Measurements from ENCODE around the gene C1orf174.

C1orf174 gene

DNA sequence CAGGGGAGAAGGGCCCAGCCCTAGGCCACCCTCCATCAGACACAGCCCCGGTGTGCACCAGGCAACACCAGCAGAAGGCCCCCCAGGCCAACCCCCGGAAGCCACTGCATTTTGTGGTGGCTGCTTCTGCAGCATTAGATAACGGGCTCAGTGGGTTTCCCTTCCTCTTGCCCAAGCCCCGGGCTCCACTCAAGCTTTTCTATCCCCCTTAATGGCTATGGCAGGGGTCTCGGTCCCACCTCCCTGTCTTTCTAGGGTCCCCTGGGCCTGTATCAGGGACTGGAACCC, 18.9 kb downstream of the C1orf174 start:
- no peak overlapping the region for H3K4me3 ChIP-seq (ENCODE audit: low read depth, low read length, poor library complexity, severe bottlenecking)
- peaks cover 79% of the 10 kb centered on the region for H3K36me3 ChIP-seq (ENCODE audit: insufficient read depth, low read length)
- no peaks in the 10 kb centered on the region for H3K79me2 ChIP-seq (ENCODE audit: insufficient read depth, low read length)
- no peaks in the 10 kb centered on the region for H4K20me1 ChIP-seq (ENCODE audit: insufficient read depth, low read length)
- no peaks in the 10 kb centered on the region for H3K4me1 ChIP-seq (ENCODE audit: insufficient read depth, low read length, severe bottlenecking)
- no peaks in the 10 kb centered on the region for H3K27me3 ChIP-seq (ENCODE audit: insufficient read depth, low read length)
- no peak overlapping the region for H2AFZ ChIP-seq (ENCODE audit: low read length)
- no peaks in the 10 kb centered on the region for H3K9me2 ChIP-seq (ENCODE audit: low read depth, low read length)
- no peak for TF ChIP-seq EZH2 (IDR thresholded peaks at IDR 0.05; ENCODE audit: borderline replicate concordance, low read length)
- TF ChIP-seq, protein P1, sequence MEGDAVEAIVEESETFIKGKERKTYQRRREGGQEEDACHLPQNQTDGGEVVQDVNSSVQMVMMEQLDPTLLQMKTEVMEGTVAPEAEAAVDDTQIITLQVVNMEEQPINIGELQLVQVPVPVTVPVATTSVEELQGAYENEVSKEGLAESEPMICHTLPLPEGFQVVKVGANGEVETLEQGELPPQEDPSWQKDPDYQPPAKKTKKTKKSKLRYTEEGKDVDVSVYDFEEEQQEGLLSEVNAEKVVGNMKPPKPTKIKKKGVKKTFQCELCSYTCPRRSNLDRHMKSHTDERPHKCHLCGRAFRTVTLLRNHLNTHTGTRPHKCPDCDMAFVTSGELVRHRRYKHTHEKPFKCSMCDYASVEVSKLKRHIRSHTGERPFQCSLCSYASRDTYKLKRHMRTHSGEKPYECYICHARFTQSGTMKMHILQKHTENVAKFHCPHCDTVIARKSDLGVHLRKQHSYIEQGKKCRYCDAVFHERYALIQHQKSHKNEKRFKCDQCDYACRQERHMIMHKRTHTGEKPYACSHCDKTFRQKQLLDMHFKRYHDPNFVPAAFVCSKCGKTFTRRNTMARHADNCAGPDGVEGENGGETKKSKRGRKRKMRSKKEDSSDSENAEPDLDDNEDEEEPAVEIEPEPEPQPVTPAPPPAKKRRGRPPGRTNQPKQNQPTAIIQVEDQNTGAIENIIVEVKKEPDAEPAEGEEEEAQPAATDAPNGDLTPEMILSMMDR (IDR thresholded peaks at IDR 0.05; ENCODE audit: low read length), result no peak
- no peak overlapping the region for H3K4me2 ChIP-seq (ENCODE audit: low read length)
- H3K9me3 ChIP-seq (ENCODE audit: low read length), result peaks cover 4% of the 10 kb centered on the region; the same call in 1 of the 2 replicates
- no peaks in the 10 kb centered on the region for H3F3A ChIP-seq (ENCODE audit: insufficient read depth, low read length)
- H3K9ac ChIP-seq (ENCODE audit: low read length), result no peak overlapping the region
- no peak overlapping the region for H3K27ac ChIP-seq (ENCODE audit: low read depth, low read length, poor library complexity, severe bottlenecking)

- no peaks in the 10 kb centered on the region for H4K20me1 ChIP-seq (ENCODE audit: insufficient read depth, low read length)
- no peaks in the 10 kb centered on the region for H3K79me2 ChIP-seq (ENCODE audit: insufficient read depth, low read length)
- no peak overlapping the region for H3K9ac ChIP-seq (ENCODE audit: low read length)
- peaks cover 4% of the 10 kb centered on the region; the same call in 1 of the 2 replicates for H3K9me3 ChIP-seq (ENCODE audit: low read length)
- H3K4me2 ChIP-seq (ENCODE audit: low read length), result no peak overlapping the region
- no peak for TF ChIP-seq EZH2 (IDR thresholded peaks at IDR 0.05; ENCODE audit: borderline replicate concordance, low read length)
- TF ChIP-seq, protein P1 (IDR thresholded peaks at IDR 0.05; ENCODE audit: low read length), result no peak
- no peak overlapping the region for H3K27ac ChIP-seq (ENCODE audit: low read depth, low read length, poor library complexity, severe bottlenecking)
- H3K36me3 ChIP-seq (ENCODE audit: insufficient read depth, low read length), result peaks cover 79% of the 10 kb centered on the region
- H3K4me3 ChIP-seq (ENCODE audit: low read depth, low read length, poor library complexity, severe bottlenecking), result no peak overlapping the region
- H3K27me3 ChIP-seq (ENCODE audit: insufficient read depth, low read length), result no peaks in the 10 kb centered on the region
- no peak overlapping the region for H2AFZ ChIP-seq (ENCODE audit: low read length)
- no peaks in the 10 kb centered on the region for H3F3A ChIP-seq (ENCODE audit: insufficient read depth, low read length)
- no peaks in the 10 kb centered on the region for H3K4me1 ChIP-seq (ENCODE audit: insufficient read depth, low read length, severe bottlenecking)
- H3K9me2 ChIP-seq (ENCODE audit: low read depth, low read length), result no peaks in the 10 kb centered on the region
Measured at GRCh38 chr1:3880429-3881192, 19.5 kb downstream of the C1orf174 start.

DNA sequence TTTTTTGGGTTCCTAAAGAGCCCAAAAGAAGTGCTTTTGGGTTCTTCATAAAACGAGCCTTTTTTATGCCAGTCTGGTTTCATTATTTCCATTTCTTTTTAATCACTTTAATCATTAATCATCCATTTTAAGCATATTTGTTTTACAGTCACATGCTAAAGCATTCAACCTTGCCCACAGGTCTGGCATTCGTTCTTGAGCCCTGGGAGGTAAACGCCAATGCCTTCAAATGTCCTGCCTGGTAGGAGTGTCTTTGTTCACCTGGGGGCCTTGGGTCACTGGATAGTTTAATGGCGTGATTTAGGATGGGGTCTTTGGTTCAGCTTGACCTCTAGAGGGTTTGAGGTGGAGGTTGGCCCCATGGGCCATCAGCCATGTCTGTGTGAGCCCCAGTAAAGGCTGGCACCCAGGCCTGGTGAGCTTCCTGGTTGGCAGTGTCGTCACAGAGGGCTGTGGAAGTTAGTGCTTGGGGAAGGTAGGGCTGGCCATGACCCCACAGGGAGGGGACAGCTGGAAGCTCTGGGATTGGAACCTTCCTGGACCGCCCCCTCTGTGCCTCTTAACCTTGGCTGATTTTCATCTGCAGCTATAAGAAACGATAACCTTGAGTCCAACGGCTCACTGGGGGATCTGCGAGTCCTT, 20.2 kb downstream of the C1orf174 start:
- H2AFZ ChIP-seq (ENCODE audit: low read length), result no peak overlapping the region
- H3K36me3 ChIP-seq (ENCODE audit: insufficient read depth, low read length), result peaks cover 79% of the 10 kb centered on the region
- no peak overlapping the region for H3K27ac ChIP-seq (ENCODE audit: low read depth, low read length, poor library complexity, severe bottlenecking)
- H3K4me3 ChIP-seq (ENCODE audit: low read depth, low read length, poor library complexity, severe bottlenecking), result no peak overlapping the region
- H3K27me3 ChIP-seq (ENCODE audit: insufficient read depth, low read length), result no peaks in the 10 kb centered on the region
- no peaks in the 10 kb centered on the region for H3K4me1 ChIP-seq (ENCODE audit: insufficient read depth, low read length, severe bottlenecking)
- no peaks in the 10 kb centered on the region for H3K9me2 ChIP-seq (ENCODE audit: low read depth, low read length)
- H3K4me2 ChIP-seq (ENCODE audit: low read length), result no peak overlapping the region
- no peaks in the 10 kb centered on the region for H3K79me2 ChIP-seq (ENCODE audit: insufficient read depth, low read length)
- no peaks in the 10 kb centered on the region for H4K20me1 ChIP-seq (ENCODE audit: insufficient read depth, low read length)
- no peaks in the 10 kb centered on the region for H3F3A ChIP-seq (ENCODE audit: insufficient read depth, low read length)
- H3K9me3 ChIP-seq (ENCODE audit: low read length), result peaks cover 4% of the 10 kb centered on the region; the same call in 1 of the 2 replicates
- no peak overlapping the region for H3K9ac ChIP-seq (ENCODE audit: low read length)
- TF ChIP-seq, protein P1 (IDR thresholded peaks at IDR 0.05; ENCODE audit: low read length), result no peak
- no peak for TF ChIP-seq EZH2 (IDR thresholded peaks at IDR 0.05; ENCODE audit: borderline replicate concordance, low read length)

Measured in OCI-LY1 (cell line).